ENCODE data around the gene HIF1AN. TPM values are rescaled to one million over a fixed set of nuclear protein-coding genes. Genes with fewer than 3 reads are reported as not detected.

HIF1AN gene
- total RNA-seq, 1 experiment from 2014 or later, result 71.2 TPM

DNA sequence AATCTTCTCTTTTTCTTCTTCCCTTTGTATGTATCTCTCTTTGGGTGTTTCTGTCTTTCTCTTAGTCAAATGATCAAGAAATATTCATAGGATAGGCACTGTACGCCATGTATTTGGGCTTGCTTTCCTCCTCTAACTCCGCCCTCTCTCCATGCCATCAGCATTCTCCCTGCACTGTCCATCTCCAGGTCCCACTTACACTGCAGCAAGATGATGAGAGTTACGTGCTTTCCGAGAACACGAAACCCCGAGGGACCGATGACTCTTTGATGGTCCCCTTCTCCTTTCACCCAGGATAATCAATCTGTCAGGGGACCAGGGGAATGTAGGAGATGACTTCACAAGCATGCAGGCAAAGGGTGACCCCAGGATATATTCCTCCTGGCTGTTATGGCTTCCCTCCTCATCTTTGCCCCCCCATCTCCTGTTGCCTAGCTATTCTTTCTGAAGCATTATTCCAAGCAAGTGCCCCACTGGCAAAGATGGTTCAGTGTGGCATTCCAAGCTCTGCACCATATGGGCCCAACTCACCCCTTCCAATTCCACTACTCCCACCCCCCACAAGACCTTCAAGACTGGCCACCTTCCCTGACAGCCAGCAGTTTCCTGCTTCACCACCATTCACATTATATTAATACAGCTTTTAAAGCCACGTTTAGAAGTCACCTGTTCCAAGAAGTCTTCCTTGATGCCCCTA is 40.0 kb downstream of the HIF1AN start:
- TF ChIP-seq, protein P1, sequence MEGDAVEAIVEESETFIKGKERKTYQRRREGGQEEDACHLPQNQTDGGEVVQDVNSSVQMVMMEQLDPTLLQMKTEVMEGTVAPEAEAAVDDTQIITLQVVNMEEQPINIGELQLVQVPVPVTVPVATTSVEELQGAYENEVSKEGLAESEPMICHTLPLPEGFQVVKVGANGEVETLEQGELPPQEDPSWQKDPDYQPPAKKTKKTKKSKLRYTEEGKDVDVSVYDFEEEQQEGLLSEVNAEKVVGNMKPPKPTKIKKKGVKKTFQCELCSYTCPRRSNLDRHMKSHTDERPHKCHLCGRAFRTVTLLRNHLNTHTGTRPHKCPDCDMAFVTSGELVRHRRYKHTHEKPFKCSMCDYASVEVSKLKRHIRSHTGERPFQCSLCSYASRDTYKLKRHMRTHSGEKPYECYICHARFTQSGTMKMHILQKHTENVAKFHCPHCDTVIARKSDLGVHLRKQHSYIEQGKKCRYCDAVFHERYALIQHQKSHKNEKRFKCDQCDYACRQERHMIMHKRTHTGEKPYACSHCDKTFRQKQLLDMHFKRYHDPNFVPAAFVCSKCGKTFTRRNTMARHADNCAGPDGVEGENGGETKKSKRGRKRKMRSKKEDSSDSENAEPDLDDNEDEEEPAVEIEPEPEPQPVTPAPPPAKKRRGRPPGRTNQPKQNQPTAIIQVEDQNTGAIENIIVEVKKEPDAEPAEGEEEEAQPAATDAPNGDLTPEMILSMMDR (IDR thresholded peaks at IDR 0.05; ENCODE audit: insufficient read depth in 1 of 2, low read depth in 1 of 2, low read length in 1 of 2, severe bottlenecking in 1 of 2, unreplicated experiment in 1 of 2), result no peak
- CTCF ChIA-PET, result no interaction called here
- no peaks in the 10 kb centered on the region for H3K36me3 ChIP-seq (ENCODE audit: control insufficient read depth, insufficient read depth, low read length)
- H3K9me3 Mint-ChIP-seq (ENCODE audit: unreplicated experiment), result no peaks in the 10 kb centered on the region
- no peak for DNase-seq
- no peaks in the 10 kb centered on the region for H3K36me3 Mint-ChIP-seq (ENCODE audit: insufficient read depth, unreplicated experiment)
- H3K27ac Mint-ChIP-seq (ENCODE audit: unreplicated experiment), result no peak overlapping the region
- H3K27me3 ChIP-seq (replicated peaks; ENCODE audit: control insufficient read depth, insufficient read depth, low read length), result no peaks in the 10 kb centered on the region; the same call in 1 of the 2 replicates
- peaks cover 9% of the 10 kb centered on the region for H3K27me3 Mint-ChIP-seq (ENCODE audit: insufficient read depth, unreplicated experiment)
- no peak overlapping the region for H3K4me3 ChIP-seq (ENCODE audit: low read depth, low read length)
- no peaks in the 10 kb centered on the region for H3K9me3 ChIP-seq
- no peak overlapping the region for H3K4me3 Mint-ChIP-seq (ENCODE audit: unreplicated experiment)
- POLR2A ChIA-PET, result no interaction called here
- BruUV-seq (replicated peaks), result no TSS peak
- H3K4me1 Mint-ChIP-seq (ENCODE audit: low read depth, unreplicated experiment), result no peaks in the 10 kb centered on the region
- no peaks in the 10 kb centered on the region for H3K4me1 ChIP-seq
- intact Hi-C loops (cut with micrococcal nuclease; ENCODE audit: unreplicated experiment), result no loop called here

DNA sequence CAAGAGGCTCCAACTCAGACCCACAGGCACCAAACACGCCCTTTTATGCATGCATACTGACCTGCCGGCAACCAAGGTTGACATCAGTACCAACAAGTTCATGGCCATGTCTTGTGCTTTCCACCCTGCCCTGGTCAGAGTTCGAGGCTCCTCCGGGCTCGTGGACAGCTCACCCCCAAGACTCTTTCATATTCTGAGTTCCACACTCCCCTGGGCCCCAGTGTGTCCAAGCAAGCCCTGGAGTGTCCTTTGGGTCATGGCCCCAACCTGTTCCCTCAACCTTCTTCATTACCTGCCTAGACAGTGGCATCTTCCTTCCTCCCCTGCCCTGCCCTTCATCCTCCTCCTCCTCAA is 40.5 kb downstream of the HIF1AN start:
- no peaks in the 10 kb centered on the region; the same call in 1 of the 2 replicates for H3K27me3 ChIP-seq (replicated peaks; ENCODE audit: control insufficient read depth, insufficient read depth, low read length)

DNA sequence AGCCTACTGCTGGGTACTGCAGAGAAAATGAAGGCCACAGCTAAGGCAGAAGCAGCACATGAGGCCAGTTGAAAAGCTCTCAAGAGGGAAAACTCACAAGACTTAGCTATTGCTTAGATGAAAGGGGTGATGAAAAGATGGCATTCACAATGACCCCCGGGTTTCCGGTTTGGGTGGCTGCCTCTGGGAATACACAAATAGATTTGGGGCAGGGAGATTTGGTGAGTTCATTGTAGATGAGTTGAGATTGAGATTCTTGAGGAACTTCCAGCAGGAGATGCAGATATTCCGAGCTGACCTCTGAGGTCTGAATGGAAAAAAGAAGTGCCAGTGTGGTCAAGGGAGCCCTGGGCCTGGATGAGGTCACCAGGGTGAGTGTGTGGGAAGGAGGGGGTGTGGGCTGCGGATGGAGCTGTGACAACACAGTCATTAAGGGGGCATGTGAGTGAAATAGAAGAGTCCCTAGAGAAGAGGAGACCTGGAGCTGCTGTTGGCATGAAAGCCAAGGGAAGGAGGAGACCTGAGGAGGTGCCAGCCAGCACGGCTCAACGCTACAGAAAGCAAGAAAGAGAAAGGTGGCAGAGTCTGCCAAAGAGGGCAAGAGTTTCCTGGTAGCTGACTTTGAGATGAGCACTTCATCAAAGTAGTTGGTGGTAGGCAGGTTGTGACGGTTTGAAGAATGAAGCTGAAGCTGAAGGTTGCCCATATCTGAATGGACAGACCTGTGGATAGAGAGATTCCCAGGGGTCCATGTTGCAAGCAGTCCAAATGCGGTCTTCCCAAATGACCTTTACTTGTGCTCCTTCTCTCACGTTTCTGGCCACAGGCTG is 43.7 kb downstream of the HIF1AN start:
- DNase-seq, result no peak
- Histone ChIP-seq H3K36me3 (ENCODE audit: control insufficient read depth, insufficient read depth, low read length) (no peaks in the 10 kb centered on the region), H3K4me1 (no peaks in the 10 kb centered on the region), H3K9me3 (no peaks in the 10 kb centered on the region), H3K4me3 (ENCODE audit: low read depth, low read length) (no peak overlapping the region), H3K27me3 (replicated peaks; ENCODE audit: control insufficient read depth, insufficient read depth, low read length) (no peaks in the 10 kb centered on the region; the same call in 1 of the 2 replicates)
- TF ChIP-seq, protein P1 (IDR thresholded peaks at IDR 0.05; ENCODE audit: insufficient read depth in 1 of 2, low read depth in 1 of 2, low read length in 1 of 2, severe bottlenecking in 1 of 2, unreplicated experiment in 1 of 2), result no peak
- Mint-ChIP-seq H3K4me1 (ENCODE audit: low read depth, unreplicated experiment) (no peaks in the 10 kb centered on the region), H3K36me3 (ENCODE audit: insufficient read depth, unreplicated experiment) (no peaks in the 10 kb centered on the region), H3K9me3 (ENCODE audit: unreplicated experiment) (no peaks in the 10 kb centered on the region), H3K27ac (ENCODE audit: unreplicated experiment) (no peak overlapping the region), H3K27me3 (ENCODE audit: insufficient read depth, unreplicated experiment) (peaks cover 11% of the 10 kb centered on the region), H3K4me3 (ENCODE audit: unreplicated experiment) (no peak overlapping the region)
- intact Hi-C loops (cut with micrococcal nuclease; ENCODE audit: unreplicated experiment), result no loop called here
- ChIA-PET POLR2A (no interaction called here), CTCF (interaction anchor here (1.2 kb wide), 1 partner anchor 10 kb away, joined by 3 read pairs; no protein-coding TSS in a partner anchor)
- BruUV-seq (replicated peaks), result no TSS peak

More for the DNA sequence above, 40.5 kb downstream of the HIF1AN start:
- no peak for DNase-seq
- no TSS peak for BruUV-seq (replicated peaks)
- TF ChIP-seq, protein P1 (IDR thresholded peaks at IDR 0.05; ENCODE audit: insufficient read depth in 1 of 2, low read depth in 1 of 2, low read length in 1 of 2, severe bottlenecking in 1 of 2, unreplicated experiment in 1 of 2), result no peak
- H3K36me3 Mint-ChIP-seq (ENCODE audit: insufficient read depth, unreplicated experiment), result no peaks in the 10 kb centered on the region
- no peaks in the 10 kb centered on the region for H3K4me1 Mint-ChIP-seq (ENCODE audit: low read depth, unreplicated experiment)
- H3K27ac Mint-ChIP-seq (ENCODE audit: unreplicated experiment), result no peak overlapping the region
- no peaks in the 10 kb centered on the region for H3K9me3 Mint-ChIP-seq (ENCODE audit: unreplicated experiment)
- no peak overlapping the region for H3K4me3 Mint-ChIP-seq (ENCODE audit: unreplicated experiment)
- CTCF ChIA-PET, result interaction anchor here (0.6 kb wide), 1 partner anchor 123 kb away, joined by 3 read pairs; no protein-coding TSS in a partner anchor
- Histone ChIP-seq H3K36me3 (ENCODE audit: control insufficient read depth, insufficient read depth, low read length) (no peaks in the 10 kb centered on the region), H3K9me3 (no peaks in the 10 kb centered on the region), H3K4me3 (ENCODE audit: low read depth, low read length) (no peak overlapping the region), H3K4me1 (no peaks in the 10 kb centered on the region)
- POLR2A ChIA-PET, result no interaction called here
- H3K27me3 Mint-ChIP-seq (ENCODE audit: insufficient read depth, unreplicated experiment), result peaks cover 9% of the 10 kb centered on the region
- intact Hi-C loops (cut with micrococcal nuclease; ENCODE audit: unreplicated experiment), result no loop called here
